ENCODE data around the gene CCL4. TPM values are rescaled to one million over a fixed set of nuclear protein-coding genes. Genes with fewer than 3 reads are reported as not detected.

The CCL4 gene
- total RNA-seq, 1 experiment from 2014 or later, result 1.2 TPM

DNA sequence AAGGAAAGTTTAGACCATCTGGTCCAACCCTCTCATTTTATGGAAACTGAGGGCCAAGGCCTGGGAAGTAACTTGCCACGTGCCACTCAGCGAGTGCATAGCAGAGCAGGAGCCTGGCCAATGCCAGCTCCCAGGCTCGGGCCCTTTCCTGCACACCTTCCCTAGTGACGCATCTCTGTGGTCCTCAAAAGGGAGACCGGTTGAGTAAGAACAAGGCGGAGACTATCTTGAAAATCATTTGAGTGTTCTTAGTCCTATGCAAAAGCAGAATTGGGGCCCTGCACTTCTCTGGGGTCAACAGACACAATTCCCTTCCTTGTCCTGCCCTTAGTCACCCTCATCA lies 2.8 kb downstream of the CCL4 start:
- Histone ChIP-seq H3K9me2 (ENCODE audit: insufficient read depth) (no peaks in the 10 kb centered on the region), H3K4me2 (ENCODE audit: low read length) (no peak overlapping the region), H3K4me1 (ENCODE audit: control insufficient read depth in 1 of 2, insufficient read depth in 2 of 2, low read length in 2 of 2) (no peaks in the 10 kb centered on the region), H3K4me3 (replicated peaks in 1 of 2; ENCODE audit: low read depth in 1 of 2, low read length in 2 of 2) (no peak overlapping the region), H3K9ac (ENCODE audit: low read length) (no peak overlapping the region), H3K9me3 (ENCODE audit: control insufficient read depth in 1 of 2, insufficient read depth in 1 of 2, low read depth in 1 of 2, low read length in 2 of 2) (no peaks in the 10 kb centered on the region), H3K27me3 (ENCODE audit: insufficient read depth, low read length) (0 out of 2 replicates have a peak, but pooled peaks cover 4% of the 10 kb centered on the region), H4K20me1 (ENCODE audit: insufficient read depth) (no peaks in the 10 kb centered on the region), H3K27ac (ENCODE audit: low read depth, low read length) (no peak overlapping the region), H3K79me2 (ENCODE audit: insufficient read depth, low read length) (no peaks in the 10 kb centered on the region), H2AFZ (ENCODE audit: low read depth, low read length, poor library complexity, severe bottlenecking) (no peak overlapping the region), H3K36me3 (ENCODE audit: control insufficient read depth in 1 of 2, insufficient read depth in 2 of 2, low read length in 2 of 2) (no peaks in the 10 kb centered on the region)
- TF ChIP-seq POLR2A (IDR thresholded peaks at IDR 0.05; ENCODE audit: borderline replicate concordance, extremely low read depth, insufficient read depth, insufficient read length), result no peak
- TF ChIP-seq RAD21 (IDR thresholded peaks at IDR 0.05; ENCODE audit: low read depth), result no peak
- no peak for TF ChIP-seq POLR2AphosphoS5 (IDR thresholded peaks at IDR 0.05; ENCODE audit: low read depth, low read length)
- TF ChIP-seq YY1 (IDR thresholded peaks at IDR 0.05; ENCODE audit: extremely low read depth, insufficient replicate concordance, low read depth, low read length), result no peak
- no peak for TF ChIP-seq EZH2 (IDR thresholded peaks at IDR 0.05)
- no peak for TF ChIP-seq EGR1 (IDR thresholded peaks at IDR 0.05; ENCODE audit: low read depth)
- no peak for TF ChIP-seq SRF (IDR thresholded peaks at IDR 0.05; ENCODE audit: low read depth)
- TF ChIP-seq, protein P1, sequence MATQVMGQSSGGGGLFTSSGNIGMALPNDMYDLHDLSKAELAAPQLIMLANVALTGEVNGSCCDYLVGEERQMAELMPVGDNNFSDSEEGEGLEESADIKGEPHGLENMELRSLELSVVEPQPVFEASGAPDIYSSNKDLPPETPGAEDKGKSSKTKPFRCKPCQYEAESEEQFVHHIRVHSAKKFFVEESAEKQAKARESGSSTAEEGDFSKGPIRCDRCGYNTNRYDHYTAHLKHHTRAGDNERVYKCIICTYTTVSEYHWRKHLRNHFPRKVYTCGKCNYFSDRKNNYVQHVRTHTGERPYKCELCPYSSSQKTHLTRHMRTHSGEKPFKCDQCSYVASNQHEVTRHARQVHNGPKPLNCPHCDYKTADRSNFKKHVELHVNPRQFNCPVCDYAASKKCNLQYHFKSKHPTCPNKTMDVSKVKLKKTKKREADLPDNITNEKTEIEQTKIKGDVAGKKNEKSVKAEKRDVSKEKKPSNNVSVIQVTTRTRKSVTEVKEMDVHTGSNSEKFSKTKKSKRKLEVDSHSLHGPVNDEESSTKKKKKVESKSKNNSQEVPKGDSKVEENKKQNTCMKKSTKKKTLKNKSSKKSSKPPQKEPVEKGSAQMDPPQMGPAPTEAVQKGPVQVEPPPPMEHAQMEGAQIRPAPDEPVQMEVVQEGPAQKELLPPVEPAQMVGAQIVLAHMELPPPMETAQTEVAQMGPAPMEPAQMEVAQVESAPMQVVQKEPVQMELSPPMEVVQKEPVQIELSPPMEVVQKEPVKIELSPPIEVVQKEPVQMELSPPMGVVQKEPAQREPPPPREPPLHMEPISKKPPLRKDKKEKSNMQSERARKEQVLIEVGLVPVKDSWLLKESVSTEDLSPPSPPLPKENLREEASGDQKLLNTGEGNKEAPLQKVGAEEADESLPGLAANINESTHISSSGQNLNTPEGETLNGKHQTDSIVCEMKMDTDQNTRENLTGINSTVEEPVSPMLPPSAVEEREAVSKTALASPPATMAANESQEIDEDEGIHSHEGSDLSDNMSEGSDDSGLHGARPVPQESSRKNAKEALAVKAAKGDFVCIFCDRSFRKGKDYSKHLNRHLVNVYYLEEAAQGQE (IDR thresholded peaks at IDR 0.05; ENCODE audit: low read depth), result no peak
- TF ChIP-seq, protein P2, sequence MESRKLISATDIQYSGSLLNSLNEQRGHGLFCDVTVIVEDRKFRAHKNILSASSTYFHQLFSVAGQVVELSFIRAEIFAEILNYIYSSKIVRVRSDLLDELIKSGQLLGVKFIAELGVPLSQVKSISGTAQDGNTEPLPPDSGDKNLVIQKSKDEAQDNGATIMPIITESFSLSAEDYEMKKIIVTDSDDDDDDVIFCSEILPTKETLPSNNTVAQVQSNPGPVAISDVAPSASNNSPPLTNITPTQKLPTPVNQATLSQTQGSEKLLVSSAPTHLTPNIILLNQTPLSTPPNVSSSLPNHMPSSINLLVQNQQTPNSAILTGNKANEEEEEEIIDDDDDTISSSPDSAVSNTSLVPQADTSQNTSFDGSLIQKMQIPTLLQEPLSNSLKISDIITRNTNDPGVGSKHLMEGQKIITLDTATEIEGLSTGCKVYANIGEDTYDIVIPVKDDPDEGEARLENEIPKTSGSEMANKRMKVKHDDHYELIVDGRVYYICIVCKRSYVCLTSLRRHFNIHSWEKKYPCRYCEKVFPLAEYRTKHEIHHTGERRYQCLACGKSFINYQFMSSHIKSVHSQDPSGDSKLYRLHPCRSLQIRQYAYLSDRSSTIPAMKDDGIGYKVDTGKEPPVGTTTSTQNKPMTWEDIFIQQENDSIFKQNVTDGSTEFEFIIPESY (IDR thresholded peaks at IDR 0.05; ENCODE audit: extremely low read depth, insufficient replicate concordance, low read length), result no peak
- no peak for TF ChIP-seq CBX3 (IDR thresholded peaks at IDR 0.05; ENCODE audit: low read depth)
- TF ChIP-seq, protein P3, sequence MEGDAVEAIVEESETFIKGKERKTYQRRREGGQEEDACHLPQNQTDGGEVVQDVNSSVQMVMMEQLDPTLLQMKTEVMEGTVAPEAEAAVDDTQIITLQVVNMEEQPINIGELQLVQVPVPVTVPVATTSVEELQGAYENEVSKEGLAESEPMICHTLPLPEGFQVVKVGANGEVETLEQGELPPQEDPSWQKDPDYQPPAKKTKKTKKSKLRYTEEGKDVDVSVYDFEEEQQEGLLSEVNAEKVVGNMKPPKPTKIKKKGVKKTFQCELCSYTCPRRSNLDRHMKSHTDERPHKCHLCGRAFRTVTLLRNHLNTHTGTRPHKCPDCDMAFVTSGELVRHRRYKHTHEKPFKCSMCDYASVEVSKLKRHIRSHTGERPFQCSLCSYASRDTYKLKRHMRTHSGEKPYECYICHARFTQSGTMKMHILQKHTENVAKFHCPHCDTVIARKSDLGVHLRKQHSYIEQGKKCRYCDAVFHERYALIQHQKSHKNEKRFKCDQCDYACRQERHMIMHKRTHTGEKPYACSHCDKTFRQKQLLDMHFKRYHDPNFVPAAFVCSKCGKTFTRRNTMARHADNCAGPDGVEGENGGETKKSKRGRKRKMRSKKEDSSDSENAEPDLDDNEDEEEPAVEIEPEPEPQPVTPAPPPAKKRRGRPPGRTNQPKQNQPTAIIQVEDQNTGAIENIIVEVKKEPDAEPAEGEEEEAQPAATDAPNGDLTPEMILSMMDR (IDR thresholded peaks at IDR 0.05 in 2 of 3, conservative IDR thresholded peaks at IDR 0.05 in 1 of 3; ENCODE audit: borderline replicate concordance in 1 of 3, insufficient read depth in 1 of 3, low read depth in 2 of 3, low read length in 2 of 3), result no peak
- RAD21 ChIA-PET (ENCODE audit: low non-redundant PET in 1 of 2, low total read pairs in 2 of 2, uncharacterized antibody in 2 of 2, unreplicated experiment in 2 of 2), result no interaction called here
- CTCF ChIA-PET, result no interaction called here
- ATAC-seq (no peak), DNase-seq (ENCODE audit: low read depth, low spot score) (no peak)
- POLR2A ChIA-PET, result no interaction called here
- BruUV-seq (replicated peaks), result no TSS peak
- intact Hi-C loops (cut with micrococcal nuclease), result no loop called here
